Upper lobe of left lung (tissue), 4 donors: ENCODE measurements around the gene DOK1.

Experiments
- EP300 ChIP-seq, 4 donors: sonication (generic); formaldehyde crosslinking; IDR thresholded peaks; one replicate each; pipeline ENCODE4 v1.5.1; 2017; ENCODE audit warnings: antibody characterized with exemption in 4 of 4, control low read depth in 2 of 4
- POLR2A ChIP-seq, 4 donors: fragments of 450-650 bp; IDR thresholded peaks; one replicate each; pipeline ENCODE4 v1.5.1; 2016 to 2017; ENCODE audit warnings: antibody characterized with exemption in 4 of 4, mild to moderate bottlenecking in 2 of 4
- POLR2AphosphoS5 ChIP-seq, 2 donors: sonication (generic); formaldehyde crosslinking; IDR thresholded peaks; one replicate each; pipeline ENCODE4 v1.5.1; 2017; ENCODE audit warnings: antibody characterized with exemption in 2 of 2
- TF ChIP-seq, protein P1 (sequence below), 6 experiments: fragments of 450-650 bp in 4 of 6; fragments of 200-600 bp in 2 of 6; sonication (generic) in 2 of 6; IDR thresholded peaks; one replicate each; pipeline ENCODE4 v1.5.1; 2016 to 2019; ENCODE audit warnings: antibody characterized with exemption in 6 of 6

DNA sequence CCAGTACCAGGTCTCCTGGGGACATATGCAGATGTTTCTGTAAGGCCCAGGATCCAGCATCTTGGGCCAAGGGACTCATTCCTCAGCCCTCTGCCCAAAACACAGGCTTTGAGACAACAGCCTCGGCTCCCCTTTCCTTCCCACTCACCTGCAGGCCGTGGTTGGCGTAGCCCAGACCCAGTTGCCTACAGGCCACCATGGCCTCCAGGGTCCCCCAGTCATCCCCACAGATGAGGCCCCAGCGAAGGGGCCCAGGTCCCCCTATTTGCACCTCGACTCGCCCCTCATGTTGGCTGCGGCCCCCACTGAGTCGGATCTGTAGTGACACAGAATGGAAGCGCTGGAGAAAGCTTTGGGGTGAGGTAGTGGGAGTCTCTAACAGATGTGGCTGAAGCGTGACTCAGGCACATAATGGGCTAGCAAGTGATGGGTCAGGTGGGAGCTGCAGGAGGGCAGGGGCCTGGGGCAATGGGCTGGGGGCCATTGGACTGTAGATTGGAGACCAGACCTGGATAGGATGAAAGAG, 19.0 kb upstream of the DOK1 start:
- no peak for TF ChIP-seq POLR2A (IDR thresholded peaks at IDR 0.05)
- TF ChIP-seq, protein P1, sequence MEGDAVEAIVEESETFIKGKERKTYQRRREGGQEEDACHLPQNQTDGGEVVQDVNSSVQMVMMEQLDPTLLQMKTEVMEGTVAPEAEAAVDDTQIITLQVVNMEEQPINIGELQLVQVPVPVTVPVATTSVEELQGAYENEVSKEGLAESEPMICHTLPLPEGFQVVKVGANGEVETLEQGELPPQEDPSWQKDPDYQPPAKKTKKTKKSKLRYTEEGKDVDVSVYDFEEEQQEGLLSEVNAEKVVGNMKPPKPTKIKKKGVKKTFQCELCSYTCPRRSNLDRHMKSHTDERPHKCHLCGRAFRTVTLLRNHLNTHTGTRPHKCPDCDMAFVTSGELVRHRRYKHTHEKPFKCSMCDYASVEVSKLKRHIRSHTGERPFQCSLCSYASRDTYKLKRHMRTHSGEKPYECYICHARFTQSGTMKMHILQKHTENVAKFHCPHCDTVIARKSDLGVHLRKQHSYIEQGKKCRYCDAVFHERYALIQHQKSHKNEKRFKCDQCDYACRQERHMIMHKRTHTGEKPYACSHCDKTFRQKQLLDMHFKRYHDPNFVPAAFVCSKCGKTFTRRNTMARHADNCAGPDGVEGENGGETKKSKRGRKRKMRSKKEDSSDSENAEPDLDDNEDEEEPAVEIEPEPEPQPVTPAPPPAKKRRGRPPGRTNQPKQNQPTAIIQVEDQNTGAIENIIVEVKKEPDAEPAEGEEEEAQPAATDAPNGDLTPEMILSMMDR (IDR thresholded peaks at IDR 0.05) = no peak
- no peak for TF ChIP-seq EP300 (IDR thresholded peaks at IDR 0.05)
- TF ChIP-seq POLR2AphosphoS5 (IDR thresholded peaks at IDR 0.05) = no peak
